NB4 (cell line): ENCODE measurements around the gene UBFD1.
"Not testable (repeated sequence)": the region's sequence is repeated elsewhere in the genome, so short reads cannot be mapped to it uniquely, and the experiment has no call there.

ENCODE experiments used
- DNase-seq: peaks from one replicate; pipeline ENCODE4 v3.0.0; 2010; ENCODE audit warnings: low read depth
- H3K4me3 ChIP-seq: one replicate; pipeline ENCODE4 v1.5.1; 2011; ENCODE audit warnings: mild to moderate bottlenecking, low read depth, low read length, moderate library complexity
- MYC ChIP-seq: IDR thresholded peaks from 2 replicates; pipeline ENCODE4 v1.6.1; 2011; ENCODE audit warnings: low read depth, low read length
- POLR2A ChIP-seq: IDR thresholded peaks from 2 replicates; pipeline ENCODE4 v1.6.1; 2011; ENCODE audit warnings: mild to moderate bottlenecking; ENCODE audit not compliant: insufficient read length; ENCODE audit errors: extremely low read depth
- TF ChIP-seq, protein P1 (sequence below): IDR thresholded peaks from 2 replicates; pipeline ENCODE4 v1.6.1; 2011; ENCODE audit warnings: low read depth, low read length
- TF ChIP-seq, protein P2 (sequence below): IDR thresholded peaks from one replicate; pipeline ENCODE4 v1.5.1; 2012; ENCODE audit warnings: low read depth, low read length

The UBFD1 gene

DNA sequence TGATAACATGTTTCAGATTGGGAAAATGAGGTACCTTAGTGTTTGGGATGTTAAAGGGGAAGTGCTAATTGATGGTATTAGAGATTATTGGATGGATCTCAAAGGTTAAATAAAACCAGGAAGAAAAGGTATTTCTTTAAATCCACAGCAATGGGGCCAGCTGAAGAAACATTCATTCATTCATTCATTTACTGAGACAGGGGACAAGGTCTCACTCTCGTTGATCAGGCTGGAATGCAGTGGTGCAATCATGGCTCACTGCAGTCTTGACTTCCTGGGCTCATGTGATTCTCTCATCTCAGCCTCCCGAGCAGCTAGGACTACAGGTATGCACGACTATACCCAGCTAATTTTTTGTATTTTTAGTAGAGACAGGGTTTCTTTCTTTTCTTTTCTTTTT lies 20.1 kb upstream of the UBFD1 start:
- TF ChIP-seq, protein P1, sequence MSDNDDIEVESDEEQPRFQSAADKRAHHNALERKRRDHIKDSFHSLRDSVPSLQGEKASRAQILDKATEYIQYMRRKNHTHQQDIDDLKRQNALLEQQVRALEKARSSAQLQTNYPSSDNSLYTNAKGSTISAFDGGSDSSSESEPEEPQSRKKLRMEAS: no peak
- TF ChIP-seq POLR2A (no peak), MYC (no peak)
- TF ChIP-seq, protein P2, sequence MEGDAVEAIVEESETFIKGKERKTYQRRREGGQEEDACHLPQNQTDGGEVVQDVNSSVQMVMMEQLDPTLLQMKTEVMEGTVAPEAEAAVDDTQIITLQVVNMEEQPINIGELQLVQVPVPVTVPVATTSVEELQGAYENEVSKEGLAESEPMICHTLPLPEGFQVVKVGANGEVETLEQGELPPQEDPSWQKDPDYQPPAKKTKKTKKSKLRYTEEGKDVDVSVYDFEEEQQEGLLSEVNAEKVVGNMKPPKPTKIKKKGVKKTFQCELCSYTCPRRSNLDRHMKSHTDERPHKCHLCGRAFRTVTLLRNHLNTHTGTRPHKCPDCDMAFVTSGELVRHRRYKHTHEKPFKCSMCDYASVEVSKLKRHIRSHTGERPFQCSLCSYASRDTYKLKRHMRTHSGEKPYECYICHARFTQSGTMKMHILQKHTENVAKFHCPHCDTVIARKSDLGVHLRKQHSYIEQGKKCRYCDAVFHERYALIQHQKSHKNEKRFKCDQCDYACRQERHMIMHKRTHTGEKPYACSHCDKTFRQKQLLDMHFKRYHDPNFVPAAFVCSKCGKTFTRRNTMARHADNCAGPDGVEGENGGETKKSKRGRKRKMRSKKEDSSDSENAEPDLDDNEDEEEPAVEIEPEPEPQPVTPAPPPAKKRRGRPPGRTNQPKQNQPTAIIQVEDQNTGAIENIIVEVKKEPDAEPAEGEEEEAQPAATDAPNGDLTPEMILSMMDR: no peak
- no peak overlapping the region for H3K4me3 ChIP-seq
- DNase-seq: no peak

DNA sequence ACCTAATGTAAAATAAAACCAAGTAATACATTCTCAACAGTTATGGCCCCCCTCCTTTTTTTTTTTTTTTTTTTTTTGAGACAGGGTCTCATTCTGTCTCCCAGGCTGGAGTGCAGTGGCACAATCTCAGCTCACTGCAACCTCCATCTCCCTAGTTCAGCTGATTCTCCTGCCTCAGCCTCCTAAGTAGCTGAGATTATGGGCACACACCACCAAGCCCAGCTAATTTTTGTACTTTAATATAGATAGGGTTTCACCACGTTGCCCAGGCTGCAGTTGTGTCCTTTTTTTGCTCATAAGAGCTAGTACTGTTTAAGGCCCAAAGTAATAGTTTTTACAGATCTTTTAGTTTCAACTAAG lies 18.6 kb upstream of the UBFD1 start:
- TF ChIP-seq, protein P2: no peak
- TF ChIP-seq POLR2A (no peak), MYC (no peak)
- TF ChIP-seq, protein P1: no peak
- H3K4me3 ChIP-seq: no peak overlapping the region
- DNase-seq: no peak

DNA sequence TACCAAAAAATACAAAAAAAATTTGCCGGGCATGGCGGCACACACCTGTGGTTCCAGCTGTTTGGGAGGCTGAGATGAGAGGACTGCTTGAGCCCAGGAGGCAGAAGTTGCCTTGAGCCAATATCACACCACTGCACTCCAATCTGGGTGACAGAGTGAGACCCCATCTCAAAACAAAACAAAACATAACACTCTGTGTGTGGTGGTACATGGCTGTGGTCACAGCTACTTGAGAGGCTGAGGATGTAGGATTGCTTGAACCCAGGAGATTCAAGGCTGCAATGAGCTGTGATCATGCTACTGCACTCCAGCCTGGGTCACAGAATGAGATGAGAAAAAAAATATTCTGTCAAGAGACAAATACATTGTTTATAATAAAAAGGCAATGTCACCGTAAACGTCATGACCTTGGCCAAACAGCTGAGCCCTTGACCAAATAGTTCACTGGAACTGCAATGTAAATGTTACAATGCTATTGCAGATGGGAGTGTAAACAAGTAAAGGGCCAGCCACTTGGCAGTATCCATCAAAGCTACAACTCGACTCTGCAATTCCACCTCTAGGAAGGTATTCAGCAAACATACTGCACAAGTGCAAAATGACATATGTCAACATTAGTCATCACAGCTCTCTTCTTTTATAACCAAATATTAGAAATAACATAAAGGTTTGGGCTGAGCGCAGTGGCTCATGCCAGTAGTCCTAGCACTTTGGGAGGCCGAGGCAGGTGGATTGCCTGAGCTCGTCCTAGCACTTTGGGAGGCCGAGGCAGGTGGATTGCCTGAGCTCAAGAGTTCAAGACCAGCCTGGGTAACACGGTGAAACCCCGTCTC lies 17.3 kb upstream of the UBFD1 start:
- no peak for DNase-seq
- no peak overlapping the region for H3K4me3 ChIP-seq
- TF ChIP-seq, protein P2: no peak
- TF ChIP-seq, protein P1: no peak
- TF ChIP-seq MYC (no peak), POLR2A (no peak)

DNA sequence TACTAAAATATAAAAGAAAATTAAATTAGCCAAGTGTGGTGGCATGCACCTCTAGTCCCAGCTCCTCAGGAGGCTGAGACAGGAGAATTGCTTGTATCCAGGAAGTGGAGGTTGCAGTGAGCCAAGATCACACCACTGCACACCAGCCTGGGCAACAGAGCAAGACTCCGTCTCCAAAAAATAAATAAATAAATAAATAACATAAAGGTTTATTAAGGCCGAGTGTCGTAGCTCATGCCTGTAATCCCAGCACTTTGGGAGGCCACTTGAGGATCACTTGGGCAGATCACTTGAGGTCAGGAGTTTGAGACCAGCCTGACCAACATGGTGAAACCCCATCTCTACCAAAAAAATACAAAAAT lies 16.7 kb upstream of the UBFD1 start:
- not testable (repeated sequence) for DNase-seq, H3K4me3 ChIP-seq

DNA sequence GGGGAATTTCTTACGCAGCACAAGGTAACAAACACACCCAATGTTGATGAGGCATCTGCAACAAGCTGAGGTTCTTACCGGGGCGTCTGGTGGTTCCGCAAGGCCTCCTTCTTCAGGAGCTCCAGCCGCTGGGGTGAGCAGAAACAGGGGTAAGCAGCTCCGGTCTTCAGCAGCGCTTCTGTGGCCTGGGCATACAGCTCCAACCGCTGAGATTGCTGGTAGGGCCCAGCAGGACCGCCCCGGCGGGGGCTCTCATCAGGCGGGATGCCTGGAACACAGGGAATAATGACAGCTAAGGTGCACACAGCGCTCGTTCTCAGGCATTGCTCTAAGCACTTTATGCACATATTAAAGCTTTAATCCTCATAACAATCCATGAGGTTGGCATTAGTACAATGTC lies 13.1 kb upstream of the UBFD1 start:
- TF ChIP-seq, protein P2: no peak
- TF ChIP-seq, protein P1: no peak
- TF ChIP-seq POLR2A (no peak), MYC (no peak)
- no peak for DNase-seq
- no peak overlapping the region for H3K4me3 ChIP-seq

DNA sequence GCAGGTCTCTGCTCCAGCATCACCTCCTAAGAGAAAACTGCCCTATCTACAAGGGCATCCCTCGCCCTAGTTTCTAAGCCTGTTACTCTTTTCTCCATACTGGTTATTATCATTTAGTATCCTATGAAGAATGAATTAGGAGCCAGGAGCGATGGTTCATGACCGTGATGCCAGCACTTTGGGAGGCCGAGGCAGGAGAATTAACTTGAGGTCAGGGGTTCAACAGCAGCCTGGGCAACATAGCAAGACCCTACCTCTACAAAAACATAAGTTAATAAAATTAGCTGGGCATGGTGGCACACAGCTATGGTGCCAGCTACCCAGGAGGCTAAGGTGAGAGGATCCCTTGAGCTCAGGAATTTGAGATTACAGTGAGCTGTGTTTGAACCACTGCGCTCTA lies 7.6 kb upstream of the UBFD1 start:
- TF ChIP-seq, protein P2: no peak
- TF ChIP-seq POLR2A (no peak), MYC (no peak)
- TF ChIP-seq, protein P1: no peak
- H3K4me3 ChIP-seq: no peak overlapping the region
- no peak for DNase-seq
